NOMO-1 treated with DMSO at 0.1 percent for 48 hours (cell line): ENCODE data around the gene PCK1.

Experiments
- DNase-seq: peaks from one replicate; lab custom pipeline; 2025; ENCODE audit not compliant: unreplicated experiment; lab: John Stamatoyannopoulos, UW

Gene PCK1

GRCh38 chr20:57600320-57601210 lies 39.7 kb downstream of the PCK1 start:
- no peak for DNase-seq

- no peak for DNase-seq
Observed at GRCh38 chr20:57601211-57601570, 40.3 kb downstream of the PCK1 start.

DNA sequence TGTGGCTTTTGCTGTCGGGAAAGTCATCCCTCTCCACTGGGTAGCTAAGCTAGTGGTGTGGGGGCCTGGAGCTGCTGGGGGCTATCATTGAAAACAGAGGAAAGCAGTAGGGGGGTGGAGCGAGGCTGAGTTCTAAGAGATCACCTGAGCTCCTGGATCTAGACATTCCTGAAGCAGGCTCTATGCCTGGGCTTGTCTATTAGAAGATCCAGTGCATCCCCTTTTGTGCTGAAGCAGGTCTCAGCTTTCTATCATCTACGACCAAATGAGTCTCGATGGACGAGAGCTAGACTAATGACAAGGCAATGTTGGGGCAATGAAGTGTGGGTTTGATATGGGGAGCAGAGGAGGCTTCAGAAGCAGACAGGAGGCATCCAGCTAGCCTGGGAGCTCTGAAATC lies 40.8 kb downstream of the PCK1 start:
- DNase-seq, result no peak

- no peak for DNase-seq
Observed at GRCh38 chr20:57603120-57603519, 42.2 kb downstream of the PCK1 start.

- DNase-seq, result no peak
Observed at GRCh38 chr20:57605045-57605444, 44.1 kb downstream of the PCK1 start.

DNA sequence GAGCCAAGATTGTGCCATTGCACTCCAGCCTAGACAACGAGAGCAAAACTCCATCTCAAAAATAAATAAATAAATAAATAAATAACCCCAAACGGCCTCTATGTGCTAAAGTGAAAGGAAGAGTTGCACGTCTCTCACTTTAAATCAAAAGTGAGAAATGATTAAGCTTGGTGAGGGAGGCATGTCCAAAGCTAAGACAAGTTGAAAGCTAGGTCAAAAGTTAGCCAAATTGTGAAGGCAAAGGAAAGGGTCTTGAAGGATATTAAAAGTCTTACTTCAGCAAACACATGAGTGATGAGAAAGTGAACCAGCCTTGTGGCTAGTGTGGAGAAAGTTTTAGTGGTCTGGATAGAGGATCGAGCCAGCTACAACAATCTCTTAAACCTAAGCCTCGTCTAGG lies 45.0 kb downstream of the PCK1 start:
- DNase-seq, result no peak

DNA sequence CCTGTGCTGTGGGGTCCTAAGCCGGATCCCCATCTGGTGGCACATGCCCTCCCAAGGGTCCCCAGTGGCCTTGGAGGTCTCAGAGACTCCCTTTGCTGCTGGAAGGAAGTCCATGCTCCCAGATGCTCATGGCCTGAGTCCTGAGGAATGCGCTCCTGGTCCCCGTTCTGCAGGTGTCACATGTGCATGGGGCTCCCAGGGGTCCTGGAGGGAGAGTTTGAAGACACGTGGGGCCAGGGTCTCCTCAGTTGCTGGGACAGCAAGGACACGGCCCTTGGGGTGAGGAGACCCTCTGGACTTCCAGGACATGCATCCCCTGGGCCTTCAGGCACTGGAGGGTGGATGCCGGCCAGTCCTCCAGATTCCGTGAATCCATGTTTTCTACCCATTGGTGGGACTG lies 47.6 kb downstream of the PCK1 start:
- no peak for DNase-seq

GRCh38 chr20:57609086-57609841 lies 48.4 kb downstream of the PCK1 start:
- no peak for DNase-seq

GRCh38 chr20:57609842-57610167 lies 48.9 kb downstream of the PCK1 start:
- DNase-seq, result no peak

DNA sequence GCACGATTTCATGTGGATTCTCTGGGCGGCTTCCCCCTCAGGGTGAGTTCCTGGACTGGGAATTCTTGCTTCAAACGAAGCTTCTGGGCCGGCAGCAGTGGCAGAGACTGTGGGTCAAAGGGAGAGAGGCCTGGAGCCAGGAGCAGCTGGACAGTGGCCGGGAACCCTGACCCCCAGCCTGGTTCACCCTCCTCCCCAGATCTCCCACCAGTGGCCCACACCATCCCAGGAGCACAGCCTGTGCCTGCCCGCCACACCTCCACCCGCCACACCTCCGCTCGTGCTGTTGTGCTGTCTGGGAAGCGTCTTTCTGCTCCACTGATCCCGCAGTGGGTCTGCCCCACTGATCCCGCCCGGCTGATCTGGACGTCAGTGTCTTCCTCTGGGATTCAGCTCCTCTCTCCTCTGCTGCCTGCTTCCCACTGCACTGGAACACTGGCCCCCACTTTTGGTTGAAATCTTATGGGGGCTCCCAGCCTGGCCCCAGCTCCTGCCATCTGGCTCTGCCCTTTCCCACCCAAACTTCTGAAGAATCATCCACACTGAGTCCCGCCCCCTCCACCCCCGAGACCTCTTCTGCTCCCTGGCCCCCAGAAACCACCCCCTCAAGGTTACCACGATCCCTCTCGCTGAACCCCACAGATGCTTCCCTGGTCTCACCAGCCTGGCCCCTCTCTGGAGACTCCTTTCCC lies 49.5 kb downstream of the PCK1 start:
- DNase-seq, result no peak

- no peak for DNase-seq
Observed at GRCh38 chr20:57611586-57612311, 50.8 kb downstream of the PCK1 start.

DNA sequence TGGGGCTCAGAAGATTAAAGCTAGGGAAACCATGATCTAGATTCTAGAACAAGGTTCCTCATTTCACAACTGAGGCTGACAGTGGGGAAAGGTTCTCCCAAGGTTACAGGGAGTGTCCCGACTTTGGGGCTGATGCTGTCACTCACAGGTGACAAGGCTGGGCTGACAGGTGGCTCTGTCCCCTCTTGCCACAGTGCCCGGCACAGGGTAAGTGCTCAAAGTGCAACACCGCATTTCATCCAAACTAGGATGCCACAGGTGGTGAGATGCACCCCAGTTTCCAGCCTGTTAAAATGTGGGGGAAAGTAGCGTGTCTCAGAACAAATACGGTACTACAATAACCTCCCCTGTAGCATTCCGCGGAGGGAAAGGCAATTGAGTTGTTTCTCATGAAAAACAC lies 51.5 kb downstream of the PCK1 start:
- DNase-seq, result no peak

DNA sequence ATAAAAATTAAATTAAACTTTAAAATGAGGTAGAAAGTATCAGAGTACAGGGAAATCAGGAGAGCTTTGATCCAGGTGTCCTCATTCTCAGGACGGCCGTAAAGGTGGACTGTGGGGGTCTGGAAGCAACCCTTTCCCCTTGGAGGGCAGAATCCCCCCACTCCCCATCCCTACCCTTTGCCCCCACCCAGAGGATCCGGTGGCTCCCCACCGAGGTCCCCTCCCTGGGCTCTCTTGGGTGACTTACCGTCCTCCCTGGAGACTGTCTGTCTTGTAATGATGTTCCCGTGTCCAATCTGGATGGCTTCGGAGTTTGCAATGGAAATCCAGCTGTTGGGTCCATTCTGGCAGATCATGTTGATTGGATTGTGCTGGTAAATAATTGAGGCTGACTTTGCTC lies 52.0 kb downstream of the PCK1 start:
- no peak for DNase-seq

DNA sequence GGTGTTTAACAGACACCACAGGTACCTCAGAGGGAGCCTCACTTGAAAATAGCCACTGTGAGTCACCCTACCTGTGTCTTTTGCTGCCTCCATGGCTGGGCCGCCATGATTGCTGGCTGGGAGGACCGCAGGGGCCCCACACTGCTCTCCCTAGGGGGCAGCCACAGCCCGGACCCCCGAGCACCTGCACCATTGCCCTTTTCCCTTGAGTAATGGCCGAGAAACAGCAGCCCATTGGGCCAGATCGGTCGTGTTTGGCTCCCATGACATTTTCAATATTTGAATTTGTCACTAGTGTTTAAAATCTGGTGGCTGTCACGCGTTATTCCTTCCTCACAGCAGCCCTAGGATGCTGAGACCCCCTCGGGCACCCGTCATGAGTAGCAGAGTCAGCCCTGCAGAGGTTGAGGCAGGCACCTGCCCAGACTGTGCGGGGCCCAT lies 52.6 kb downstream of the PCK1 start:
- DNase-seq, result no peak

GRCh38 chr20:57614490-57615444 lies 53.9 kb downstream of the PCK1 start:
- DNase-seq, result no peak

GRCh38 chr20:57615445-57615811 lies 54.5 kb downstream of the PCK1 start:
- no peak for DNase-seq

- DNase-seq, result no peak
Observed at GRCh38 chr20:57616143-57616951, 55.4 kb downstream of the PCK1 start.

- no peak for DNase-seq
Observed at GRCh38 chr20:57617079-57617795, 56.3 kb downstream of the PCK1 start.
